RKO (cell line): ENCODE results near the gene KRTAP10-1.
"Not testable (repeated sequence)": the region's sequence is repeated elsewhere in the genome, so short reads cannot be mapped to it uniquely, and the experiment has no call there.

Experiments used
- DNase-seq: peaks from one replicate; pipeline ENCODE4 v3.0.0-alpha.2; 2016; ENCODE audit warnings: low spot score

Gene KRTAP10-1

DNA sequence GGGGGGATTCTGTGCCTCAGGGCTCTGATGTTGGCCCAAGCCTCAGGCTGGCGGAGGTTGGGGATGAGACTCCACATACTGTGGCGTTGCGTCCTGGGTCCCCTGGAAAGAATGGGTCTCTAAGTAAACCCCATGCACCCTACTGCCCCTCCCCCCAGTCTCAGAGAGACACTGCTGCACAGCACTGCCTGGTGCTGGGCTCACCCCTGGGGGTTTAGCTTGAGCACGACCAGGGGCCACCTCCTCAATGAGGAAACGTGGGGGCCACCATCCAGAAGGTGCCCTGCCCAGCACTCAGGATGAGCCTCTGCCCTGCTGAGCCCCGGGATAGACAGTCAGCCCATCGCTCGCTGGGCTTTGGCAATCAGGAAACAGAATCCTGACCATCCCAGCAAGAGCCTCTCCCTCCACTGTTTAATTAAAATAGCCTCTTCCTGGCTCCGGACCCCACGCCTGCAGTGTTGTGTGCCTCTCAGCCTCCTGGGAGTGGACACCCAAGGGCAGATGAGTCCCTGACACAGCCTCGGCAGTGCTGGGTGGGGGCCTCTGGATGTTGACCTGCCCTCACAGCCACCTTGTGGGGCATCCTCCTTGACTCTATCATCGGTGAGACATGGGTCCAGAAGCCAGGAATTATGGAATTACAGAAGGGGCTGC lies 30.0 kb upstream of the KRTAP10-1 start:
- no peak for DNase-seq

GRCh38 chr21:44568667-44569556 lies 28.9 kb upstream of the KRTAP10-1 start:
- no peak for DNase-seq

DNA sequence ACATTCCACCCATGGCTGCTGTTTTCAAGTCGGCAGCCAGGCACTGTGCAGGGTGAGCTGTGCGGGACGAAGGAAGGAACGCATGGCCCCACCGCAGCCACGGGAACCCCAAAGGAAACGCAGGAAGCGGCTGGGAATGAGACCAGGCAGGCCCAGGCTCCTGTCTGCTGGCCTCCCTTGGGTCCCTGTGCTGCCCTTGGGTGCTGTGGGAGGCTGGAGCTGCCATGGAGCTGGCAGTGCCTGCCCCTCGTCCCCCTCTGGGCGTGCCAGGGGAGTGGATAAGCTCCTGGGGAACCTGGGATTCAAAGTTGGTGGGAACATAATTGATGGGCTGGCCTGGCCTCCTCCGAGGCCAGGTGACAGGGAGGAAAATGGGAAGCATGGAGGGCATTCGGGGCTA lies 28.3 kb upstream of the KRTAP10-1 start:
- no peak for DNase-seq

GRCh38 chr21:44567481-44568171 lies 27.6 kb upstream of the KRTAP10-1 start:
- DNase-seq, result no peak

DNA sequence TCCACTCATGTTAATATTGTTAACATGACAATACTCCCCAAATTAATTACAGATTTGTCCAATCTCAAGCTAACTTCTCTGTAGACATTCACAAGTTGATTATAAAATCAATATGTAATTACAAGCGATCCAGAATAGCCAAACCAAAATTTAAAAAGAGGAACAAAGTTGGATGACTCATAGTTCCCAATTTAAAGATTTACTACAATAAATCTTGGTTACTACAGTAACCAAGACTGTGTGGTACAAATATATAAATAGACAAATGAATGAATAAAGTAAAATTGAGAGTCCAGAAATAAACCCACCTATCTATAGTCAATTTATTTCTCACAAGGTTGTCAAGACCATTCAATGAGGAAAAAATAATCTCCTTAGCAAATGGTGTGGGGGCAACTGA lies 26.4 kb upstream of the KRTAP10-1 start:
- no peak for DNase-seq

DNA sequence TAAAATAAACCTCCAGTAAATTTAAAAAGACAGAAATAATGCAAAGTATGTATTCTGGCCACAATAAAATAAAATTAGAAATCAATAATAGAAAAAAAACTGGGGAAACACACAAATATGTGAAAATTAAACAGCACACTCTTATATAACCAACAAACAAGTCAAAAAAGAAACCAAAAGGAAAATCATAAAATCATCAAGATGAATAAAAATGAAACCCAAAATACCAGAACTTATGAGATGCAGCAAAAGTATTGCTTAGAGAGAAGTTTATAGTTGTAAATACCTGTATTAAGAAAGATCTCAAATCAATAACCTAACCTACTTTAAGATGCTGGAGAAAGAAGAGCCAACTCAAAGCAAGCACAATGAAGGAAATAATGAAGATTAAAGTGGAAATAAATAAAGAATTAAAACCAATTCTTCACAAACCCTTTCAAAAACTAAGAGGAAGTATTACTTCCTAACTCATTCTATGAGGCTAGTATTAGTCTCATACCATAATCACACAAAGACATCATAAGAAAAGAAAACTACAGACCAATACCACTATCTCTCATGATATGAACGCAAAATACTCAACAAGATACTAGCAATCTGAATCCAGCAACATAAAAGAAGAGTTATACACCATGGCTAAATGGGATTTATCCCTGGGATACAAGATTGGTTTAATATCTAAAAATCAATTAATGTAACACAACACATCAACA lies 25.0 kb upstream of the KRTAP10-1 start:
- DNase-seq, result no peak

DNA sequence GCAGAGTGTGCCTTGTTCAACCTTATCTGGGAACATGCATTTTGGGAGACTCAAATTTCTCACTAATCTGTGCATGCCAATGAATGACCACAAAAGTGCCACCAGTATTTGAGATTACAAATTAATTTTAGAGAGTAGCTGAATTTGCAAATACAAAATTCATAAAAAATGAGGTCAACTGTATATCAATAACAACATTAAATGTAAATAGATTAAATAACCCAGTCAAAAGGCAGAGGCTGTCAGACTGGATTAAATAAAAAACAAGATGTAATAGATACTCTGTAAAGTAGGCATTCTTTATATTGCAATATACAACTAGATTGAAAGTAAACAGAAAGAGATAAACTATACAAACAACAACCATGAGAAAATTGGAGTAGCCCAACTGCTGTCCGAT lies 24.1 kb upstream of the KRTAP10-1 start:
- no peak for DNase-seq

DNA sequence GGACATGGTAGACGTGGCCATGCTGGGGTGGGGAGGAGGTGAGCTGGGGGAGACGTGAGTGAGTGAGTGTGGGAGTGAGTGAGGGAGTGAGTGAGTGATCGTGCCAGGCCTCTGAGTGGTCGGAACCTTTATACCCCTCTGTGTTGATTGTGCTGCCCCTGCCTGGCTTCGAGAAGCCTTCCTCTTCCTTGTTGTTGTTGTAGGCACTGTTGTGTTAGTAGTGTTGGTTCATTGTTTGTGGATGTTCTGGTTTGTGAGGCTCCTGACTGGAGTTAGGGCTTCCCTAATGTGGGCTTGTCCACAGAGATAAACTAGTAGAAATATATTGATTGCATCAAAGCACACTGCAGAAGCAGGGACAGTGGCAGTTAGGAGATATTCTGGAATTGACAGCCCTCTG lies 18.7 kb upstream of the KRTAP10-1 start, which contains the start of gene KRTAP10-3:
Gene KRTAP10-3 (minus strand): TSS at position 101 of the 400 bp plus-strand sequence. CDS start 80 bp downstream, at position 21.
- DNase-seq, result no peak

DNA sequence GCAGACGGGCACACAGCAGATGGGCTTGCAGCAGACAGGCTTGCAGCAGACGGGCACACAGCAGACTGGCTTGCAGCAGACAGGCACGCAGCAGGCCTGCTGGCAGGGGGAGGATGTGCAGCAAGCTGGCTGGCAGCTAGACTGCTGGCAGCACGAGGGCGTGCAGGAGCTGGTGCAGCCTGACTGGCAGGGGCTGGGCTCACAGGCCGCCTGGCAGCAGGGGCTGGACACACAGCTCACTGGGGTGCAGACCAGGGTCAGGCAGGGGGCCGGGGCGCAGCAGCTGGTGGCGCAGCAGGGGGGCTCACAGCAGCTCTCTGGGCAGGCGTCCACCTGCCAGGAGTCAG lies 18.3 kb upstream of the KRTAP10-1 start:
- DNase-seq, result not testable (repeated sequence)

DNA sequence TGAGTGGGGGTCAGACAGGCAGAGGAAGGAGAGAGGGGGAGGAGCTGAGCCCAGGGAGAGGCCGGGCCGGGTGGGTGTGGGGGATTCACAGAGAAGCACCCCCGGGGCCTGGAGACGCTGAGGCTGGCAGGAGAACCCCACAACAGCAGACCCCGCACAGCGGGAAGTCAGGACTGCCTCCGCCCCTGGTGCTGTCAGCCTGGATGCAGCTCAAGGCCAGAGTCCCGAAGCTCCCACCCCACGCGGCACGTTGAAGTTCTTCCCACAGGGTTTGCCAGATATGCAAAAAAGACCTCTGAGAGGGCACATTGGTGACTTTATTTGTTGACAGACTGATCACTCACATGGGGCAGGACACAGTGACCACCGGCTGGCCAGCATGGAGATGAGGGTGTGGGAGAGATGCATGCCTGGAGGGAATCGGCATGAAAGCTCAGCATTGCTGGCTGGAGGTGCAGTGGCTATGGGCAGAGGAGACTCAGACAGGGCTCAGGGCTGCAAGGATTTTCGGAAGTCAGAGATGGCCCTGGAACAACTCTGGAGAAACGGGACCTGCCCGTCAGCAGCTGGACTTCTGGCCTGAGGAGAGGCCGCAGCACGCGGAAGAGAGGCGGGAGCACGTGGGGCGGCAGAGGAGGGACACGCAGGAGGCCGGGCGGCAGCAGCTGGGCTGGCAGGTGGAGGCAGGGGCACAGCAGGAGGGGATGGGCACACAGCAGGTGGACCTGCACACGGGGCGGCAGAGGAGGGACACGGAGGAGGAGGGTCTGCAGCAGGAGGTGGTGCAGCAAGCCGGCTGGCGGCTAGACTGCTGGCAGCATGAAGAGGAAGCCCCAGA lies 17.7 kb upstream of the KRTAP10-1 start:
- DNase-seq, result no peak

DNA sequence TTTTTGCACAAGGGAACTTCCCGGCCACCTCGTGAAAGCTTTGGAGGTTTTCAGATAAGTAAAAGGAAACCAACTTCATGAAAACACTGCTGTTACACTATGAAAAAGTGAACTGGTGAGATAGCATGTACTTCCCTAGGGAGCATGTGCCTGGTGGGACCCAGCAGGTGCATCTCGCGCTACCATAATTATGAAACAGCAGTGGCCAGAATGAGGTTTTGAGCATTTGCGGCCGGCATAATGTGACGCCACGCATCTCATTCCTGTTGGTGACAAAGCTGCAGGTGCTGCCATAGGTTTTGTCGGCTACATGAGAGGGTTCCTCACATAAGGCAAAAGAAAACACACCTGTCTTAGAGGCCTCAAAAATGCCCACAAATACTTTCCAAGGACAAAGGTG lies 16.9 kb upstream of the KRTAP10-1 start:
- no peak for DNase-seq

- no peak for DNase-seq
Observed at GRCh38 chr21:44555200-44555875, 15.3 kb upstream of the KRTAP10-1 start.

- no peak for DNase-seq
Observed at GRCh38 chr21:44552681-44553080, 12.7 kb upstream of the KRTAP10-1 start.

GRCh38 chr21:44552136-44552535 lies 12.1 kb upstream of the KRTAP10-1 start:
- no peak for DNase-seq

GRCh38 chr21:44551340-44551961 lies 11.5 kb upstream of the KRTAP10-1 start, which contains the start of gene KRTAP10-2:
KRTAP10-2 (minus strand) TSS chr21:44551505; CDS start chr21:44551458, 47 bp downstream.
- no peak for DNase-seq

GRCh38 chr21:44550807-44551206 lies 10.8 kb upstream of the KRTAP10-1 start:
- no peak for DNase-seq

- DNase-seq, result not testable (repeated sequence)
Observed at GRCh38 chr21:44550285-44550684, 10.3 kb upstream of the KRTAP10-1 start.

GRCh38 chr21:44549525-44550211 lies 9.7 kb upstream of the KRTAP10-1 start:
- DNase-seq, result no peak

- no peak for DNase-seq
Observed at GRCh38 chr21:44548922-44549321, 8.9 kb upstream of the KRTAP10-1 start.
